ENCODE results near the gene PXT1. TPM values are rescaled to one million over a fixed set of nuclear protein-coding genes. Genes with fewer than 3 reads are reported as not detected.
A peak's percentile ranks its signal among the peaks of the same experiment; 100 is the strongest.

The PXT1 gene
- total and polyA plus RNA-seq, 9 of the 15 experiments (the other 6 are each of a cell fraction or from before 2014, with no cell fraction given): 0.09 to 0.11 (median 0.10) TPM; not detected in 5

DNA sequence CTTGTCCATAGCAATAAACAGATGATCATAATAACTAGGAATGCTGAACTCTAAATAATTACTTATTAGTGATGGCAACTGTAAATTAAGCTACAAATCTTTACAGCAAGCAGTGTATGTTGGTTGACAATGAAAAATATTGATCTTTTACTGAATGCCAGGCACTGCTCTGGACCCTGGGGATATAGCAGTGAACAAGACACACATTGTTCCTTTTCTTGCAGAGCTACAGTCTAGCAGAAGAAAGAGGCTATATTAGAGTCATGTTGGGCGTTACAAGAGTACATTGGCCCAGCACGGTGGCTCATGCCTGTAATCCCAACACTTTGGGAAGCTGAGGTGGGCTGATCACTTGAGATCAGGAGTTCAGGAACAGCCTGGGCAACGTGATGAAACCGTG lies 11.5 kb downstream of the PXT1 start (continued):
- TF ChIP-seq, protein P1, sequence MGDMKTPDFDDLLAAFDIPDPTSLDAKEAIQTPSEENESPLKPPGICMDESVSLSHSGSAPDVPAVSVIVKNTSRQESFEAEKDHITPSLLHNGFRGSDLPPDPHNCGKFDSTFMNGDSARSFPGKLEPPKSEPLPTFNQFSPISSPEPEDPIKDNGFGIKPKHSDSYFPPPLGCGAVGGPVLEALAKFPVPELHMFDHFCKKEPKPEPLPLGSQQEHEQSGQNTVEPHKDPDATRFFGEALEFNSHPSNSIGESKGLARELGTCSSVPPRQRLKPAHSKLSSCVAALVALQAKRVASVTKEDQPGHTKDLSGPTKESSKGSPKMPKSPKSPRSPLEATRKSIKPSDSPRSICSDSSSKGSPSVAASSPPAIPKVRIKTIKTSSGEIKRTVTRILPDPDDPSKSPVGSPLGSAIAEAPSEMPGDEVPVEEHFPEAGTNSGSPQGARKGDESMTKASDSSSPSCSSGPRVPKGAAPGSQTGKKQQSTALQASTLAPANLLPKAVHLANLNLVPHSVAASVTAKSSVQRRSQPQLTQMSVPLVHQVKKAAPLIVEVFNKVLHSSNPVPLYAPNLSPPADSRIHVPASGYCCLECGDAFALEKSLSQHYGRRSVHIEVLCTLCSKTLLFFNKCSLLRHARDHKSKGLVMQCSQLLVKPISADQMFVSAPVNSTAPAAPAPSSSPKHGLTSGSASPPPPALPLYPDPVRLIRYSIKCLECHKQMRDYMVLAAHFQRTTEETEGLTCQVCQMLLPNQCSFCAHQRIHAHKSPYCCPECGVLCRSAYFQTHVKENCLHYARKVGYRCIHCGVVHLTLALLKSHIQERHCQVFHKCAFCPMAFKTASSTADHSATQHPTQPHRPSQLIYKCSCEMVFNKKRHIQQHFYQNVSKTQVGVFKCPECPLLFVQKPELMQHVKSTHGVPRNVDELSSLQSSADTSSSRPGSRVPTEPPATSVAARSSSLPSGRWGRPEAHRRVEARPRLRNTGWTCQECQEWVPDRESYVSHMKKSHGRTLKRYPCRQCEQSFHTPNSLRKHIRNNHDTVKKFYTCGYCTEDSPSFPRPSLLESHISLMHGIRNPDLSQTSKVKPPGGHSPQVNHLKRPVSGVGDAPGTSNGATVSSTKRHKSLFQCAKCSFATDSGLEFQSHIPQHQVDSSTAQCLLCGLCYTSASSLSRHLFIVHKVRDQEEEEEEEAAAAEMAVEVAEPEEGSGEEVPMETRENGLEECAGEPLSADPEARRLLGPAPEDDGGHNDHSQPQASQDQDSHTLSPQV (IDR thresholded peaks at IDR 0.05): no peak

DNA sequence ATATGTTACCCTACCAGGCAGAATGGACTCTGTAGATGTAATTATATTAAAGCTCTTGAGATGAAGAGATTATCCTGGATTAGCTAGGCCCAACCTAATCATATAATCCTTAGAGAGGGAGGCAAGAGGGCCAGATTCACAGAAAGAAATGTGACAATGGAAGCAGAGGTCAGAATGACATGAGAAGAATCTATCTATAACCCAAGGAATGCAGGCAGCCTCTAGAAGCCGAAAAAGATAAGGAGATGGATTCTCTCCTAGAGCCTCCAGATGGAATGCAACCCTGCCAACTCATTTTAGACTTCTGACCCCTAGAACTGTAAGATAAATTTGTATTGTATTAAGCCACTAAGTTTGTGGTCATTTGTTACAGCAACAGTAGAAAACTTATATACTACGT lies 12.3 kb downstream of the PXT1 start:
- H3K27ac ChIP-seq (ENCODE audit: extremely low read depth, low read depth, low read length): no peak overlapping the region
- no peak overlapping the region for H3K4me3 ChIP-seq
- intact Hi-C loops (cut with micrococcal nuclease): no loop called here
- BruUV-seq (replicated peaks): no TSS peak
- in situ Hi-C loops (cut with MboI): no loop called here
- TF ChIP-seq ZNF184 (CRISPR knock-in tag; IDR thresholded peaks at IDR 0.05): no peak
- peak; percentile 52 for TF ChIP-seq CBFA2T3 (IDR thresholded peaks at IDR 0.05)
- TF ChIP-seq NR3C1 (CRISPR knock-in tag; IDR thresholded peaks at IDR 0.05): no peak
- TF ChIP-seq ARID1B (IDR thresholded peaks at IDR 0.05): 0 out of 2 replicates have a peak, but pooled peaks have one; percentile 24
- no peak for TF ChIP-seq NELFE (IDR thresholded peaks at IDR 0.05; ENCODE audit: insufficient read depth, insufficient read length)
- peak; percentile 29; the same call in 1 of the 2 replicates for TF ChIP-seq TEAD4 (IDR thresholded peaks at IDR 0.05; ENCODE audit: low read length)
- TF ChIP-seq TEAD4 (CRISPR knock-in tag; IDR thresholded peaks at IDR 0.05; ENCODE audit: borderline replicate concordance): no peak
- TF ChIP-seq RCOR1 (IDR thresholded peaks at IDR 0.05; ENCODE audit: borderline replicate concordance in 1 of 2, low read depth in 2 of 2, low read length in 2 of 2): peak in 1 of 2 experiments; percentile 36; a peak in 1 of 4 replicates
- no peak for TF ChIP-seq PRPF4 (IDR thresholded peaks at IDR 0.05; ENCODE audit: insufficient read depth, low read depth, low read length, poor library complexity, severe bottlenecking)
- TF ChIP-seq KDM1A (IDR thresholded peaks at IDR 0.05): peak; percentile 37 to 43; a peak in 3 of 4 replicates
- no peak for TF ChIP-seq FOXK1 (CRISPR knock-in tag; IDR thresholded peaks at IDR 0.05; ENCODE audit: borderline replicate concordance)
- TF ChIP-seq, protein P2, sequence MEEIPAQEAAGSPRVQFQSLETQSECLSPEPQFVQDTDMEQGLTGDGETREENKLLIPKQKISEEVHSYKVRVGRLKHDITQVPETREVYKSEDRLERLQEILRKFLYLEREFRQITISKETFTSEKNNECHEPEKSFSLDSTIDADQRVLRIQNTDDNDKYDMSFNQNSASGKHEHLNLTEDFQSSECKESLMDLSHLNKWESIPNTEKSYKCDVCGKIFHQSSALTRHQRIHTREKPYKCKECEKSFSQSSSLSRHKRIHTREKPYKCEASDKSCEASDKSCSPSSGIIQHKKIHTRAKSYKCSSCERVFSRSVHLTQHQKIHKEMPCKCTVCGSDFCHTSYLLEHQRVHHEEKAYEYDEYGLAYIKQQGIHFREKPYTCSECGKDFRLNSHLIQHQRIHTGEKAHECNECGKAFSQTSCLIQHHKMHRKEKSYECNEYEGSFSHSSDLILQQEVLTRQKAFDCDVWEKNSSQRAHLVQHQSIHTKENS (CRISPR knock-in tag; IDR thresholded peaks at IDR 0.05): no peak
- no peak for TF ChIP-seq ZNF445 (CRISPR knock-in tag; IDR thresholded peaks at IDR 0.05; ENCODE audit: low read depth)
- POLR2A ChIA-PET: interaction anchor here (0.5 to 3.0 kb wide), 7 partner anchors 9 to 545 kb away, joined by 3 to 15 read pairs (median 3); no protein-coding TSS in a partner anchor
- FAIRE-seq (no peak), ATAC-seq (no peak; the same call in 2 of the 3 replicates), DNase-seq (ENCODE audit: extremely low read depth in 1 of 4, low spot score in 3 of 4) (peak in 1 of 4 experiments; percentile 40)
- 38% methylated on average over 2 of the region's 2 CpGs for WGBS (ENCODE audit: insufficient coverage, low coverage, missing lambda C conversion rate)
- H3K79me2 ChIP-seq (ENCODE audit: control insufficient read depth, insufficient read depth, low read length): no peaks in the 10 kb centered on the region
- no peaks in the 10 kb centered on the region for H3K36me3 ChIP-seq (ENCODE audit: control insufficient read depth, insufficient read depth, low read length)
- no peak overlapping the region for H3K9ac ChIP-seq (ENCODE audit: insufficient read depth in 1 of 2, low read depth in 2 of 2, low read length in 2 of 2)
- no peaks in the 10 kb centered on the region for H3K9me1 ChIP-seq (ENCODE audit: control insufficient read depth, insufficient read depth, low read length)
- H3K27me3 ChIP-seq (ENCODE audit: control insufficient read depth in 2 of 2, insufficient read depth in 2 of 2, low read length in 2 of 2): no peaks in the 10 kb centered on the region
- no peak overlapping the region for H2AFZ ChIP-seq (ENCODE audit: low read depth, low read length)
- H3K9me3 ChIP-seq (replicated peaks; ENCODE audit: control insufficient read depth, insufficient read depth, low read depth, low read length): no peaks in the 10 kb centered on the region
- H3K4me2 ChIP-seq (ENCODE audit: insufficient read depth, low read length): no peak overlapping the region
- H3K4me1 ChIP-seq (replicated peaks in 1 of 2; ENCODE audit: control insufficient read depth in 2 of 2, insufficient read depth in 2 of 2, low read length in 2 of 2): peaks cover 5 to 13% of the 10 kb centered on the region in 2 experiments; a peak in 3 of 5 replicates
- CTCF ChIA-PET (ENCODE audit: low intra/inter-chr PET ratio): no interaction called here
- no peaks in the 10 kb centered on the region for H4K20me1 ChIP-seq (replicated peaks; ENCODE audit: control insufficient read depth, insufficient read depth, low read length)
